Effector CD8-positive, alpha-beta T cell (primary cell): ENCODE results near the gene AMBRA1.

ENCODE experiments used
- DNase-seq: peaks from one replicate; lab custom pipeline; 2025; lab: John Stamatoyannopoulos, UW

Gene AMBRA1

GRCh38 chr11:46475051-46475925 lies 118.5 kb downstream of the AMBRA1 start:
- DNase-seq: no peak

- no peak for DNase-seq
These were observed 121.2 kb downstream of the AMBRA1 start for GRCh38 chr11:46472662-46472994.

GRCh38 chr11:46471943-46472661 lies 121.7 kb downstream of the AMBRA1 start:
- no peak for DNase-seq

- DNase-seq: no peak
These were observed 123.9 kb downstream of the AMBRA1 start for GRCh38 chr11:46469926-46470325.

GRCh38 chr11:46465683-46466082 lies 128.1 kb downstream of the AMBRA1 start:
- DNase-seq: no peak

- DNase-seq: no peak
These were observed 130.0 kb downstream of the AMBRA1 start for GRCh38 chr11:46463701-46464421.

GRCh38 chr11:46461461-46461927 lies 132.3 kb downstream of the AMBRA1 start:
- DNase-seq: no peak

- DNase-seq: no peak
These were observed 135.3 kb downstream of the AMBRA1 start for GRCh38 chr11:46458491-46458890.

GRCh38 chr11:46457659-46458424 lies 136.0 kb downstream of the AMBRA1 start:
- no peak for DNase-seq

GRCh38 chr11:46457021-46457420 lies 136.8 kb downstream of the AMBRA1 start:
- DNase-seq: no peak

GRCh38 chr11:46456269-46457001 lies 137.4 kb downstream of the AMBRA1 start:
- no peak for DNase-seq

- no peak for DNase-seq
These were observed 138.0 kb downstream of the AMBRA1 start for GRCh38 chr11:46455834-46456233.

GRCh38 chr11:46452918-46453517 lies 140.8 kb downstream of the AMBRA1 start:
- DNase-seq: no peak

GRCh38 chr11:46451759-46452158 lies 142.1 kb downstream of the AMBRA1 start:
- no peak for DNase-seq

- DNase-seq: no peak
These were observed 142.9 kb downstream of the AMBRA1 start for GRCh38 chr11:46450846-46451477.

- no peak for DNase-seq
These were observed 146.3 kb downstream of the AMBRA1 start for GRCh38 chr11:46447544-46447943.

GRCh38 chr11:46445920-46446771 lies 147.7 kb downstream of the AMBRA1 start:
- no peak for DNase-seq

- DNase-seq: no peak
These were observed 148.5 kb downstream of the AMBRA1 start for GRCh38 chr11:46445192-46445919.
